Measurements from ENCODE around the gene LIN9.

DNA sequence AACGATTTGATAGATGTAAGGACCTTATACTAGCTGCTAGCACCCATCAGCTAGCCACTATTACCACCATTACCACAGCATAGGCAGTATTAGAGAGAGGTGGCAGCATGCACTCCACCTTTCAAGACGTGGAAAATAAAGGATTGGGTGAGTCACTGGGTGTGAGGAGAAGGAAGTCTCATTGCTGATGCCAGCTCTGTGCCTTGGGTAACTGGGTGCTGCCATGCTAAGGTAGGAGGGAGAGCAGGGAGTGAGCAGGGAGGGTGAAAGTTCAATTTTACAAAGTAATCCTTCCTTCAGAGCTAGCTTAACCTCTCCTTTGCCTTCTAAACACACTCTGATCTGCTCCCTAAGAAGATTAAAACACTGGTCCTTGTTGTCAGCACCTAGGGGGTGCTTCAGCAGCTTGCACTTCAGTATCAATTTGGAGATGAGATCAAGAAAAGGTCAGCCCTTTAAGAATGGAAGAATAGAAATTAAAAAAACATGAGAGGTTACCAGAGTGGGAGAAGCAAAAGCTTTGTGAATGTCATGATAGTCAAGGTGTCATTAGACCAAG, 1.8 kb upstream of the LIN9 start:
- TF ChIP-seq ZNF274 (IDR thresholded peaks at IDR 0.05; ENCODE audit: low read depth, low read length): no peak
- no peak for TF ChIP-seq SUZ12 (IDR thresholded peaks at IDR 0.05; ENCODE audit: extremely low read depth, insufficient read depth, insufficient read length)

Data from NT2/D1 (cell line).